ELF-1 (cell line): ENCODE data around the gene SORCS2.

Experiments
- DNase-seq: peaks from one replicate; pipeline ENCODE4 v3.0.0-alpha.2; 2016; ENCODE audit warnings: low read depth, low spot score

Gene SORCS2

GRCh38 chr4:7678318-7678852 is 486.0 kb downstream of the SORCS2 start:
- no peak for DNase-seq

GRCh38 chr4:7679406-7680040 is 487.2 kb downstream of the SORCS2 start:
- no peak for DNase-seq

- DNase-seq, result no peak
Observed at GRCh38 chr4:7680106-7680505, 487.8 kb downstream of the SORCS2 start.

- DNase-seq, result no peak
Observed at GRCh38 chr4:7680731-7681130, 488.4 kb downstream of the SORCS2 start.

- no peak for DNase-seq
Observed at GRCh38 chr4:7683126-7683703, 490.9 kb downstream of the SORCS2 start.

DNA sequence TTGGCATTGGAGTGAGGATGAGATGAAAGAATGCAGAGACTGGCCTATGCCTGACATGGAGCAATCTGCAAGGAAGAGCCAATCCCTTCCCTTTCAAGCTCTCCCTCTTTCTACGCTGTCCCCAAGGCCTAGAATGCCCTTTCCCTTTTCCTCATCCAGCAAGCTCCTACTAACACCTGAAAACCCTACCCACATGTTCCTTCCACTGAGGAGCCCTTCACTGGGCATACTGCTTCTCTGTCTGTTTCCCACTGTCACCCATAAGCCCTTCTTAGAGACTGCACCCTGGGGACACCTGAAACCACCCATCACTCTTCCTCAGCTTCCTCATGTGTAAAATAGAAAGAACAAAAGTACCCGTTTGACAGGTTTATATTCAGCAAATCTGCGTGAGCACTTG is 492.0 kb downstream of the SORCS2 start:
- no peak for DNase-seq

GRCh38 chr4:7686070-7686870 is 493.9 kb downstream of the SORCS2 start:
- DNase-seq, result no peak

- DNase-seq, result no peak
Observed at GRCh38 chr4:7687006-7687405, 494.7 kb downstream of the SORCS2 start.

- no peak for DNase-seq
Observed at GRCh38 chr4:7687796-7688195, 495.5 kb downstream of the SORCS2 start.

DNA sequence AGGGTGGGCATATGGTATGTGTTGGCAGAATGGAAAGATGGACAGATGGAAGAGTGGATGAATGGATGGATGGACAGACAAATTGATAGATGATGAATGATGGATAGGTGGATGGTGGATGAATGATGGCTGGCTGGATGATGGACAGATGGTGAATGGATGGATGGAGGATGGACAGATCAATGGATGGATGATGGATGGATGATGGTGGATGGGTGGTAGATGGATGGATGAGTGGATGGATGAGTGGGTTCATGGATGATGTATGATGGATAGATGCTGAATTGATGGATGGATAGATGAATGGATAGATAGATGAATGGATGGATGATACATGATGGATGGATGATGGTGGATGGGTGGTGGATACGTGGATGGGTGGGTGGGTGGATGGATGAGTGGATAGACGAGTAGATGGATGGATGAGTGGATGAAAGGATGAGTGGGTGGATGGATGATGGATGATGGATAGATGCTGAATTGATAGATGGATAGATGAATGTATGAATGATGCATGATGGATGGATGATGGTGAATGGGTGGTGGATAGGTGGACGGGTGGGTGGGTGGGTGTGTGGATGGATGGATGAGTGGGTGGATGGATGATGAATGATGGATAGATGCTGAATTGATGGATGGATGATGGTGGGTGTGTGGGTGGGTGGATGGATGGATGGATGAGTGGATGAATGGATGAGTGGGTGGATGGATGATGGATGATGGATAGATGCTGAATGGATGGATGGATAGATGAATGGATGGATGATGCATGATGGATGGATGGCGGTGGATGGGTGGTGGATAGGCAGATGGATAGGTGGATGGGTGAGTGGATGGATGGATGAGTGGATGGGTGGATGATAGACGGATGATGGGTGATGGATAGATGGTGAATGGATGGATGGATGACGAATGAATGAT is 497.7 kb downstream of the SORCS2 start:
- no peak for DNase-seq

DNA sequence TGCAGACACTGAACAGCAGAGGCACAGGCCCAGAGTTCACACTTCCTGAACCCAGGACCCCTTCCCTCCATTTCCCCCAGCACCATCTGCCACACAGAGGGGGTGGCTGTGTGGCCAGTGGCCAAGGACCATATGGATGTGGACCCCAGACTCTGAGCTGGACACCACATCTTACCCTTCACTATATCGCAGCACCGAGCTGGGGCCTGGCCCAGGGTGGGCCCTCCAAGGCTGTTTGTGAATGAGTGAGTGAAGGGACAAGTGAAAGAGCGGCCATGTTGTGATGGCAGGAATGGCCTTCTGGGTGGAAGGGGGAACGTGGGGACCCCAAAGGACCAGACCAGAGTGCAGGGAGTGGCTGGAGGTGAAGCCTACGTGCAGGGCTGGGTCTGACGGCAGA is 498.7 kb downstream of the SORCS2 start:
- DNase-seq, result no peak

DNA sequence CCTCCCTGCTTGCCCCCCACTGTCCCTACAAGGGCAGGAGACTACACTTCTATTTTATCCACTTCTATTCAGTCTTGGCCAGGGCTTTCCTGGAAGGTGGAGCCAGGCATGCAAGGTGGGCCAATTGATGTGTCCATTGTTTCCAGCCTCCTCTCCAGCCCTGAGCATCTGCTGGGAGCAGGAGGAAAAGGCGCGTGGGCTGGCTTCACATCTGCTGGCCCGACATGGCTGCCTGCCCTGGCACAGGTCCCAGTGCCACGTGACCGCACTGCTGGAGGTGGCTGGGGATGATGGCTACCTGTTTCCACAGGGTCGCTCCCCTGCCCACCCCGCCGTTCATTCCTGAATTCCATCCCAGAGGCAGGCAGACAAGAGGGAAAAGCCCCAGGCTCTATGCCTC is 499.6 kb downstream of the SORCS2 start:
- DNase-seq, result no peak

GRCh38 chr4:7692451-7693236 is 500.3 kb downstream of the SORCS2 start:
- no peak for DNase-seq

GRCh38 chr4:7693237-7693608 is 500.9 kb downstream of the SORCS2 start:
- no peak for DNase-seq

DNA sequence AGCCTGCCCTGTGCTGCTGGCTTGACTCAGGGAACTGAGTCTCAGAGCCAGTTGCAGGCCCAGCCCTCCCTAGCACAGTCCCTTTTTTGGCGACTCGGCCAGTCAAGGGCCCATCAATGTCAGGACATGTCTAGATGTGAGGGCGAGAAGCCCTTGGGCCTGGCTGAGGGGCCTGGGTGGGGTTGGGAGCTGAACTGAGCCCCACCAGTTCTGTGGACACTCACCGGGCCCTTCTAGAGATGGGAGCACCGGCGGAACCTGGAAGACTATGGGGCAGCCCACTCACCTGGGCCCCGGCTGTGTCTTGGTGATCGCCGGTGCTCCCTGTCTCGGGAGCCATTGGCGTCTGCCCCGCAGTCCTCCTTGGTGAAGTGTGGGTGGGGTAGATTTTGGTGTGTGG is 501.4 kb downstream of the SORCS2 start:
- DNase-seq, result no peak

DNA sequence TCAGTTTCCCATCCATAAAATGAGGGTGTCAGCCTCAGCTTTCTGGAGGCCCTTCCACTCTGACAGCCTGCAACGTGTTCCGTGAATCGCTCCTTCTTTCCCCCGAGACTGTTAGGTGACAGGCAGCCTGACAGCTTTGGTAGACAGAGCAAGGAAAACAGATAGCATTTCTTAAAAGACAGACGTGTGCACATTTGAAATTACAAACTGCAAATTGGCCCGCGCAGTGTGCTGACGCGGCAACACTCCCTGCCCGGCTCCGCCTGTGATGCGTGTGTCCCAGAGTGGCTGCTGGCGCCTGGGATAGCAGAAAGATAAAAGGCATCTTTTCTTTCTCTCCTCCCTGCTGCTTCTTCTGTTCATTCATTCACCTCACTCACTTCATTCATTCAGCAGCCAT is 502.0 kb downstream of the SORCS2 start:
- no peak for DNase-seq

DNA sequence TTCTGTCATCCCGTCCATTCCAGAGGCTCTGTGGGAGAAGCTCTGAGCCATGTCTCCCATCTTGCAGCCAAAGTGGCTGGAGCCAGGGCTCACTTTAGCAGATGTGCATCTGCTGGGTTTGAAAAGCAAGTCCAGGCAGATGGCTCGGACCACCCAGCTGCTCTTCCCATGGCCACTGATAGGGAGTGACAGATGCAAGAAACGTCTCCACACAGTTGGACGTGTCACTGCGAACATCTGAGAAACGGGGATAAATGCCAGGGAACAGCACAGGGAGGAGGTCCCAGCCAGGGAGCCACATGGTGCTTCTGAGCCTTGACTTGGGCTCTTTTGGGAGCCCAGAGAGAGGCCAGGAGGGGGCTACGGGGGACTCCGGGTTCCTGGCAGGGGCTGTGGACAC is 505.0 kb downstream of the SORCS2 start:
- DNase-seq, result no peak

GRCh38 chr4:7697821-7698220 is 505.5 kb downstream of the SORCS2 start:
- no peak for DNase-seq

- no peak for DNase-seq
Observed at GRCh38 chr4:7698584-7698983, 506.2 kb downstream of the SORCS2 start.

GRCh38 chr4:7699031-7699430 is 506.7 kb downstream of the SORCS2 start:
- DNase-seq, result no peak

- no peak for DNase-seq
Observed at GRCh38 chr4:7699825-7700224, 507.5 kb downstream of the SORCS2 start.
